Liver (tissue), 9 donors: ENCODE measurements around the gene COL7A1. TPM values are rescaled to one million over a fixed set of nuclear protein-coding genes. Genes with fewer than 3 reads are reported as not detected.

ENCODE experiments used
- DNase-seq: peaks from one replicate; pipeline ENCODE4 v3.0.0-alpha.2; 2017; ENCODE audit warnings: low spot score
- H3K27ac ChIP-seq, 2 donors: one replicate each; pipeline ENCODE4 v1.7.0; 2013; ENCODE audit warnings: inconsistent platforms in 2 of 2, low read length in 2 of 2, control low read depth in 1 of 2, low read depth in 1 of 2, mild to moderate bottlenecking in 1 of 2
- H3K27me3 ChIP-seq, 4 donors: one replicate each; pipeline versions ENCODE4 v1.6.1 to v1.7.0; 2013; ENCODE audit warnings: low read length in 3 of 4, inconsistent platforms in 1 of 4, mild to moderate bottlenecking in 1 of 4, moderate library complexity in 1 of 4; ENCODE audit not compliant: control insufficient read depth in 4 of 4, insufficient read depth in 4 of 4
- H3K36me3 ChIP-seq, 4 donors: one replicate each; pipeline versions ENCODE4 v1.6.1 to v1.7.0; 2013; ENCODE audit warnings: low read length in 3 of 4, mild to moderate bottlenecking in 3 of 4, low read depth in 1 of 4, moderate library complexity in 1 of 4; ENCODE audit not compliant: control insufficient read depth in 4 of 4, insufficient read depth in 3 of 4
- H3K4me1 ChIP-seq, 4 donors: one replicate each; pipeline versions ENCODE4 v1.6.1 to v1.7.0; 2013; ENCODE audit warnings: low read length in 3 of 4, mild to moderate bottlenecking in 3 of 4, moderate library complexity in 1 of 4; ENCODE audit not compliant: control insufficient read depth in 4 of 4, insufficient read depth in 4 of 4
- H3K4me3 ChIP-seq, 3 donors: one replicate each; pipeline versions ENCODE4 v1.6.1 to v1.7.0; 2013; ENCODE audit warnings: low read length in 3 of 3, control low read depth in 1 of 3, low read depth in 1 of 3, mild to moderate bottlenecking in 1 of 3
- H3K9ac ChIP-seq, 2 donors: one replicate each; pipeline ENCODE4 v1.7.0; 2013; ENCODE audit warnings: low read length in 2 of 2, mild to moderate bottlenecking in 2 of 2, moderate library complexity in 2 of 2, control low read depth in 1 of 2, low read depth in 1 of 2
- H3K9me3 ChIP-seq, 4 donors: one replicate each; pipeline versions ENCODE4 v1.6.1 to v1.7.0; 2013; ENCODE audit warnings: low read length in 3 of 4; ENCODE audit not compliant: control insufficient read depth in 4 of 4
- EGR1 ChIP-seq, 2 donors: IDR thresholded peaks; 2 replicates each; pipeline ENCODE4 v1.6.1; 2016 to 2018; ENCODE audit warnings: antibody characterized with exemption in 2 of 2, low read depth in 2 of 2
- FOXA1 ChIP-seq: IDR thresholded peaks from 2 replicates; pipeline ENCODE4 v1.6.1; 2016; ENCODE audit warnings: antibody characterized with exemption
- FOXA2 ChIP-seq: IDR thresholded peaks from 2 replicates; pipeline ENCODE4 v1.6.1; 2016; ENCODE audit warnings: antibody characterized with exemption
- GABPA ChIP-seq, 2 donors: IDR thresholded peaks in 1 of 2; conservative IDR thresholded peaks in 1 of 2; 2 replicates each; pipeline ENCODE4 v1.6.1; 2016; ENCODE audit warnings: antibody characterized with exemption in 2 of 2, mild to moderate bottlenecking in 1 of 2, moderate library complexity in 1 of 2
- HNF4A ChIP-seq, 2 donors: conservative IDR thresholded peaks; 2 replicates each; pipeline ENCODE4 v1.6.1; 2016; ENCODE audit warnings: antibody characterized with exemption in 2 of 2, mild to moderate bottlenecking in 2 of 2
- HNF4G ChIP-seq: IDR thresholded peaks from 2 replicates; pipeline ENCODE4 v1.6.1; 2016; ENCODE audit warnings: antibody characterized with exemption
- JUND ChIP-seq, 2 donors: IDR thresholded peaks; 2 replicates each; pipeline ENCODE4 v1.6.1; 2016; ENCODE audit warnings: antibody characterized with exemption in 2 of 2
- NR2F2 ChIP-seq: IDR thresholded peaks from 2 replicates; pipeline ENCODE4 v1.6.1; 2016; ENCODE audit warnings: antibody characterized with exemption
- RAD21 ChIP-seq, 2 donors: IDR thresholded peaks; 2 replicates each; pipeline ENCODE4 v1.6.1; 2016; ENCODE audit warnings: antibody characterized with exemption in 2 of 2, mild to moderate bottlenecking in 2 of 2
- RXRA ChIP-seq, 2 donors: IDR thresholded peaks; 2 replicates each; pipeline ENCODE4 v1.6.1; 2017 to 2018; ENCODE audit warnings: antibody characterized with exemption in 2 of 2, mild to moderate bottlenecking in 1 of 2
- SP1 ChIP-seq: IDR thresholded peaks from 2 replicates; pipeline ENCODE4 v1.6.1; 2018; ENCODE audit warnings: antibody characterized with exemption, mild to moderate bottlenecking
- TAF1 ChIP-seq: conservative IDR thresholded peaks from 2 replicates; pipeline ENCODE4 v1.6.1; 2016; ENCODE audit warnings: antibody characterized with exemption, mild to moderate bottlenecking
- YY1 ChIP-seq: IDR thresholded peaks from 2 replicates; pipeline ENCODE4 v1.6.1; 2016; ENCODE audit warnings: antibody characterized with exemption, mild to moderate bottlenecking
- WGBS: extraction: QIAGEN DNeasy Blood & Tissue Kit; methylation state at CpG from one replicate; pipeline ENCODE4 v1.1.7; 2013; 5-methylcytosine and 5-hydroxymethylcytosine counted together
- polyA plus RNA-seq, 2 donors: library from polyadenylated mRNA; stranded (reverse) in 1 of 2; unstranded in 1 of 2; fragments of 200-250 nt in 1 of 2; fragments of >200 nt in 1 of 2; fragmentation: Nextera tagmentation in 1 of 2; extraction: Ambion mirVana in 1 of 2; gene quantifications; one replicate each; pipeline versions ENCODE4 v1.2.1 to v1.2.3, GENCODE V29; 2013 to 2015
- total RNA-seq, 2 donors: library from RNA; depleted of rRNA; stranded (reverse); fragments of >200 nt; gene quantifications; one replicate each; pipeline ENCODE4 v1.2.3, GENCODE V29; 2014
- TF ChIP-seq, protein P1 (sequence below): fragments of 150-350 bp; IDR thresholded peaks from 2 replicates; pipeline ENCODE4 v1.5.1; 2017; ENCODE audit warnings: improper control_type of control experiment, low read depth, low read length; ENCODE audit not compliant: missing input control
- TF ChIP-seq, protein P2 (sequence below): IDR thresholded peaks from 2 replicates; pipeline ENCODE4 v1.6.1; 2016; ENCODE audit warnings: antibody characterized with exemption
- TF ChIP-seq, protein P3 (sequence below): IDR thresholded peaks from 2 replicates; pipeline ENCODE4 v1.6.1; 2016; ENCODE audit warnings: antibody characterized with exemption
- TF ChIP-seq, protein P4 (sequence below): IDR thresholded peaks from 2 replicates; pipeline ENCODE4 v1.6.1; 2016; ENCODE audit warnings: antibody characterized with exemption, mild to moderate bottlenecking
- donor health status: healthy.
- donor health status: healthy.
- donor health status: healthy.
- donor health status: healthy.
- donor health status: healthy.

The COL7A1 gene
- total and polyA plus RNA-seq, 4 donors, result 0.24 to 0.84 (median 0.40) TPM

DNA sequence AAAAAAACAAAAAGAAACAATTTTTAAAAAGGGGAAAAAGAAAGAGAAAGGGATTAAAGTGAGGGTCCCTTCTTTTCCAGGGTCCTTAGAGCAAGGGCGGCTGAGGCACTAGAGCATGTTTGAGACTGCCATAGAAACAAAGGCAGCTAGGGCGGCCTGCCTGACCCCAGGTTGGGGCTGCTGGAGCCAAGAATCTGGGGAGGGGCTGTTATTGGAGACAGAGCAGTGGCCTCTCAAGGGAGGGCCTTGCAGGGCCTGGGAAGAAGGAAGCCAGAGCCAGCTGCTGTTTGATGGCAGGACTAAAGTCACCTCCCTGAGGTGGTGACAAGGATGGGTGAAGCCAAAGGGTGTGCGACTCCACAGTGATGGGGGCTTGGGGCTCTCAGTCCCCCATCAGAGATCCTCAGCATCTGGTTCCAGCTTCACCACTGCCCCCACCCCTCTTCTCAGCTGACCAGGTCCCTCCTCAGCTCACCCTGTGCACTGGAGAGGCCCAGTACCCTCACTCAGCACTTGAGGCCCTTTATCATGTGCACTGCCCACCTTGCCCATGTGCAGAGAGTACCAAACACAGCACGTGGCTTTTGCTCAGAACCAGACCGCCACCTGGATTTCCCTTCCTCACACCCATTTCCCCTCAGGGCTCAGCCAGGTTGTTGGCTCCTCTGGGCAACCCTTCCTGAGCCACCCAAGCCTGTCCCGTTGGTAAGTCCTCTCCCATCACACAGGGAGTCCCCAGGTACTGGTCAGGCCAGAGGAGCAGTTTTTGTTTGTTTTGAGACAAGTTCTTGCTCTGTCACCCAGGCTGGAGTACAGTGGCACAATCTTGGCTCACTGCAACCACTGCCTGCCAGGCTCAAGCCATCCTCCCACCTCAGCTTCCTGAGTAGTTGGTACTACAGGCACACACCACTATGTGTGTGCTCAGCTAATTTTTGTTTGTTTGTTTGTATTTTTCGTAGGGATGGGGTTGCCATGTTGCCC lies 24.7 kb upstream of the COL7A1 start:
- Histone ChIP-seq H3K27ac (no peak overlapping the region), H3K4me1 (no peaks in the 10 kb centered on the region), H3K27me3 (no peaks in the 10 kb centered on the region), H3K4me3 (no peak overlapping the region), H3K36me3 (no peaks in the 10 kb centered on the region), H3K9ac (no peak overlapping the region), H3K9me3 (peaks cover 2 to 5% (median 4%) of the 10 kb centered on the region in 4 donors)
- no peak for TF ChIP-seq RAD21 (IDR thresholded peaks at IDR 0.05)
- TF ChIP-seq, protein P1, sequence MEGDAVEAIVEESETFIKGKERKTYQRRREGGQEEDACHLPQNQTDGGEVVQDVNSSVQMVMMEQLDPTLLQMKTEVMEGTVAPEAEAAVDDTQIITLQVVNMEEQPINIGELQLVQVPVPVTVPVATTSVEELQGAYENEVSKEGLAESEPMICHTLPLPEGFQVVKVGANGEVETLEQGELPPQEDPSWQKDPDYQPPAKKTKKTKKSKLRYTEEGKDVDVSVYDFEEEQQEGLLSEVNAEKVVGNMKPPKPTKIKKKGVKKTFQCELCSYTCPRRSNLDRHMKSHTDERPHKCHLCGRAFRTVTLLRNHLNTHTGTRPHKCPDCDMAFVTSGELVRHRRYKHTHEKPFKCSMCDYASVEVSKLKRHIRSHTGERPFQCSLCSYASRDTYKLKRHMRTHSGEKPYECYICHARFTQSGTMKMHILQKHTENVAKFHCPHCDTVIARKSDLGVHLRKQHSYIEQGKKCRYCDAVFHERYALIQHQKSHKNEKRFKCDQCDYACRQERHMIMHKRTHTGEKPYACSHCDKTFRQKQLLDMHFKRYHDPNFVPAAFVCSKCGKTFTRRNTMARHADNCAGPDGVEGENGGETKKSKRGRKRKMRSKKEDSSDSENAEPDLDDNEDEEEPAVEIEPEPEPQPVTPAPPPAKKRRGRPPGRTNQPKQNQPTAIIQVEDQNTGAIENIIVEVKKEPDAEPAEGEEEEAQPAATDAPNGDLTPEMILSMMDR, result no peak
- TF ChIP-seq EGR1 (IDR thresholded peaks at IDR 0.05; ENCODE audit: low read depth in 2 of 2), result no peak
- TF ChIP-seq HNF4G, result no peak
- no peak for TF ChIP-seq SP1
- TF ChIP-seq JUND (IDR thresholded peaks at IDR 0.05), result no peak
- TF ChIP-seq FOXA1, result no peak
- no peak for TF ChIP-seq NR2F2
- TF ChIP-seq, protein P2, sequence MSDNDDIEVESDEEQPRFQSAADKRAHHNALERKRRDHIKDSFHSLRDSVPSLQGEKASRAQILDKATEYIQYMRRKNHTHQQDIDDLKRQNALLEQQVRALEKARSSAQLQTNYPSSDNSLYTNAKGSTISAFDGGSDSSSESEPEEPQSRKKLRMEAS, result no peak
- TF ChIP-seq, protein P3, sequence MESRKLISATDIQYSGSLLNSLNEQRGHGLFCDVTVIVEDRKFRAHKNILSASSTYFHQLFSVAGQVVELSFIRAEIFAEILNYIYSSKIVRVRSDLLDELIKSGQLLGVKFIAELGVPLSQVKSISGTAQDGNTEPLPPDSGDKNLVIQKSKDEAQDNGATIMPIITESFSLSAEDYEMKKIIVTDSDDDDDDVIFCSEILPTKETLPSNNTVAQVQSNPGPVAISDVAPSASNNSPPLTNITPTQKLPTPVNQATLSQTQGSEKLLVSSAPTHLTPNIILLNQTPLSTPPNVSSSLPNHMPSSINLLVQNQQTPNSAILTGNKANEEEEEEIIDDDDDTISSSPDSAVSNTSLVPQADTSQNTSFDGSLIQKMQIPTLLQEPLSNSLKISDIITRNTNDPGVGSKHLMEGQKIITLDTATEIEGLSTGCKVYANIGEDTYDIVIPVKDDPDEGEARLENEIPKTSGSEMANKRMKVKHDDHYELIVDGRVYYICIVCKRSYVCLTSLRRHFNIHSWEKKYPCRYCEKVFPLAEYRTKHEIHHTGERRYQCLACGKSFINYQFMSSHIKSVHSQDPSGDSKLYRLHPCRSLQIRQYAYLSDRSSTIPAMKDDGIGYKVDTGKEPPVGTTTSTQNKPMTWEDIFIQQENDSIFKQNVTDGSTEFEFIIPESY, result no peak
- no peak for TF ChIP-seq YY1
- TF ChIP-seq HNF4A (conservative IDR thresholded peaks at IDR 0.05), result no peak
- no peak for TF ChIP-seq FOXA2
- 90% methylated on average over 7 of the region's 7 CpGs for WGBS
- DNase-seq, result no peak

DNA sequence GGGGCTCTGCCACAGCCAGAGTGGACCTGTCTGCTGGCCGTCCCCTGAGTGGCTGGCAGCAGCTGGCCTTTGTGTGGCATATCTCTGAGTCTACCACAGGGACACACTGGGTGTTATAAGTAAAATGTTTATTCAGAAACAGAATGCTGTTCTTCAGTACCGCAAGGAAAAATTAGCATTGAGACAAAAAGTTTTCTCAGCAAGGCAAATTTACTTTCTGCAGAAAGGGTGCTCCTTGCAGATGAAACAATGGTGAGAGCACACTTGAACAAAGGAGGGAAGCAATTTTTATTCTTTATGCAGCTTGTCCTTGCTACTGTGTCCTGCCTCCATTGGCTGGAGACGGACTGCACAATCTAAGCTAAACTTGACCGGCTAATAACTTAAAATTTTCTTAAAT lies 22.4 kb upstream of the COL7A1 start:
- Histone ChIP-seq H3K4me1 (no peaks in the 10 kb centered on the region), H3K9me3 (peaks cover 2 to 5% (median 4%) of the 10 kb centered on the region in 4 donors), H3K27me3 (no peaks in the 10 kb centered on the region), H3K27ac (no peak overlapping the region), H3K9ac (no peak overlapping the region), H3K36me3 (no peaks in the 10 kb centered on the region), H3K4me3 (peak overlapping the region in 1 of 3 donors; percentile 18)
- DNase-seq, result no peak
- over 99% methylated on average over 4 of the region's 4 CpGs for WGBS
- TF ChIP-seq, protein P2, result no peak
- TF ChIP-seq, protein P4, sequence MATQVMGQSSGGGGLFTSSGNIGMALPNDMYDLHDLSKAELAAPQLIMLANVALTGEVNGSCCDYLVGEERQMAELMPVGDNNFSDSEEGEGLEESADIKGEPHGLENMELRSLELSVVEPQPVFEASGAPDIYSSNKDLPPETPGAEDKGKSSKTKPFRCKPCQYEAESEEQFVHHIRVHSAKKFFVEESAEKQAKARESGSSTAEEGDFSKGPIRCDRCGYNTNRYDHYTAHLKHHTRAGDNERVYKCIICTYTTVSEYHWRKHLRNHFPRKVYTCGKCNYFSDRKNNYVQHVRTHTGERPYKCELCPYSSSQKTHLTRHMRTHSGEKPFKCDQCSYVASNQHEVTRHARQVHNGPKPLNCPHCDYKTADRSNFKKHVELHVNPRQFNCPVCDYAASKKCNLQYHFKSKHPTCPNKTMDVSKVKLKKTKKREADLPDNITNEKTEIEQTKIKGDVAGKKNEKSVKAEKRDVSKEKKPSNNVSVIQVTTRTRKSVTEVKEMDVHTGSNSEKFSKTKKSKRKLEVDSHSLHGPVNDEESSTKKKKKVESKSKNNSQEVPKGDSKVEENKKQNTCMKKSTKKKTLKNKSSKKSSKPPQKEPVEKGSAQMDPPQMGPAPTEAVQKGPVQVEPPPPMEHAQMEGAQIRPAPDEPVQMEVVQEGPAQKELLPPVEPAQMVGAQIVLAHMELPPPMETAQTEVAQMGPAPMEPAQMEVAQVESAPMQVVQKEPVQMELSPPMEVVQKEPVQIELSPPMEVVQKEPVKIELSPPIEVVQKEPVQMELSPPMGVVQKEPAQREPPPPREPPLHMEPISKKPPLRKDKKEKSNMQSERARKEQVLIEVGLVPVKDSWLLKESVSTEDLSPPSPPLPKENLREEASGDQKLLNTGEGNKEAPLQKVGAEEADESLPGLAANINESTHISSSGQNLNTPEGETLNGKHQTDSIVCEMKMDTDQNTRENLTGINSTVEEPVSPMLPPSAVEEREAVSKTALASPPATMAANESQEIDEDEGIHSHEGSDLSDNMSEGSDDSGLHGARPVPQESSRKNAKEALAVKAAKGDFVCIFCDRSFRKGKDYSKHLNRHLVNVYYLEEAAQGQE, result no peak
- TF ChIP-seq FOXA1 (no peak), EGR1 (IDR thresholded peaks at IDR 0.05; ENCODE audit: low read depth in 2 of 2) (no peak), RXRA (IDR thresholded peaks at IDR 0.05) (no peak), HNF4A (conservative IDR thresholded peaks at IDR 0.05) (no peak), JUND (IDR thresholded peaks at IDR 0.05) (no peak), HNF4G (no peak), YY1 (no peak), SP1 (no peak), TAF1 (no peak), FOXA2 (no peak), NR2F2 (no peak), GABPA (IDR thresholded peaks at IDR 0.05 in 1 of 2, conservative IDR thresholded peaks at IDR 0.05 in 1 of 2) (no peak)
- TF ChIP-seq, protein P1, result no peak
- TF ChIP-seq, protein P3, result no peak
